Chondrocyte (in vitro differentiated cells): Measurements from ENCODE around the gene TESK2. TPM values are rescaled to one million over a fixed set of nuclear protein-coding genes. Genes with fewer than 3 reads are reported as not detected.
"Not testable (repeated sequence)": the region's sequence is repeated elsewhere in the genome, so short reads cannot be mapped to it uniquely, and the experiment has no call there.

ENCODE experiments used
- DNase-seq: peaks from one replicate; pipeline ENCODE4 v3.0.0; 2021; ENCODE audit warnings: mixed read lengths, low spot score
- H3K27ac Mint-ChIP-seq: one replicate; pipeline ENCODE4 v1.8.0; 2021; ENCODE audit warnings: mild to moderate bottlenecking, moderate library complexity, mixed read lengths; ENCODE audit not compliant: unreplicated experiment
- H3K27me3 Mint-ChIP-seq: 2 replicates; pipeline ENCODE4 v1.8.0; 2021; ENCODE audit warnings: low read depth, mixed read lengths
- H3K36me3 Mint-ChIP-seq: 2 replicates; pipeline ENCODE4 v1.8.0; 2021; ENCODE audit warnings: low read depth, mixed read lengths
- H3K4me1 Mint-ChIP-seq: 2 replicates; pipeline ENCODE4 v1.8.0; 2021; ENCODE audit warnings: low read depth, mild to moderate bottlenecking, mixed read lengths
- H3K4me3 Mint-ChIP-seq: one replicate; pipeline ENCODE4 v1.8.0; 2021; ENCODE audit warnings: mild to moderate bottlenecking, moderate library complexity, mixed read lengths; ENCODE audit not compliant: unreplicated experiment
- H3K9me3 Mint-ChIP-seq: 2 replicates; pipeline ENCODE4 v1.8.0; 2021; ENCODE audit warnings: low read depth, mixed read lengths
- total RNA-seq: library from RNA; stranded (reverse); gene quantifications from 3 replicates; pipeline ENCODE4 v1.2.1, GENCODE V29; 2021
- TF ChIP-seq, protein P1 (sequence below): fragments of 200-600 bp; sonication (generic); IDR thresholded peaks from 2 replicates; pipeline ENCODE4 v1.5.0; 2021; ENCODE audit warnings: antibody characterized with exemption, mild to moderate bottlenecking, moderate library complexity

TESK2 gene
- total RNA-seq, 1 donor from 2014 or later, result 1.6 TPM

GRCh38 chr1:45473302-45473701 lies 17.7 kb downstream of the TESK2 start:
- Mint-ChIP-seq H3K9me3 (no peaks in the 10 kb centered on the region), H3K27ac (no peak overlapping the region), H3K4me3 (no peak overlapping the region), H3K4me1 (no peaks in the 10 kb centered on the region), H3K36me3 (no peaks in the 10 kb centered on the region), H3K27me3 (no peaks in the 10 kb centered on the region)
- TF ChIP-seq, protein P1, sequence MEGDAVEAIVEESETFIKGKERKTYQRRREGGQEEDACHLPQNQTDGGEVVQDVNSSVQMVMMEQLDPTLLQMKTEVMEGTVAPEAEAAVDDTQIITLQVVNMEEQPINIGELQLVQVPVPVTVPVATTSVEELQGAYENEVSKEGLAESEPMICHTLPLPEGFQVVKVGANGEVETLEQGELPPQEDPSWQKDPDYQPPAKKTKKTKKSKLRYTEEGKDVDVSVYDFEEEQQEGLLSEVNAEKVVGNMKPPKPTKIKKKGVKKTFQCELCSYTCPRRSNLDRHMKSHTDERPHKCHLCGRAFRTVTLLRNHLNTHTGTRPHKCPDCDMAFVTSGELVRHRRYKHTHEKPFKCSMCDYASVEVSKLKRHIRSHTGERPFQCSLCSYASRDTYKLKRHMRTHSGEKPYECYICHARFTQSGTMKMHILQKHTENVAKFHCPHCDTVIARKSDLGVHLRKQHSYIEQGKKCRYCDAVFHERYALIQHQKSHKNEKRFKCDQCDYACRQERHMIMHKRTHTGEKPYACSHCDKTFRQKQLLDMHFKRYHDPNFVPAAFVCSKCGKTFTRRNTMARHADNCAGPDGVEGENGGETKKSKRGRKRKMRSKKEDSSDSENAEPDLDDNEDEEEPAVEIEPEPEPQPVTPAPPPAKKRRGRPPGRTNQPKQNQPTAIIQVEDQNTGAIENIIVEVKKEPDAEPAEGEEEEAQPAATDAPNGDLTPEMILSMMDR, result no peak
- no peak for DNase-seq

DNA sequence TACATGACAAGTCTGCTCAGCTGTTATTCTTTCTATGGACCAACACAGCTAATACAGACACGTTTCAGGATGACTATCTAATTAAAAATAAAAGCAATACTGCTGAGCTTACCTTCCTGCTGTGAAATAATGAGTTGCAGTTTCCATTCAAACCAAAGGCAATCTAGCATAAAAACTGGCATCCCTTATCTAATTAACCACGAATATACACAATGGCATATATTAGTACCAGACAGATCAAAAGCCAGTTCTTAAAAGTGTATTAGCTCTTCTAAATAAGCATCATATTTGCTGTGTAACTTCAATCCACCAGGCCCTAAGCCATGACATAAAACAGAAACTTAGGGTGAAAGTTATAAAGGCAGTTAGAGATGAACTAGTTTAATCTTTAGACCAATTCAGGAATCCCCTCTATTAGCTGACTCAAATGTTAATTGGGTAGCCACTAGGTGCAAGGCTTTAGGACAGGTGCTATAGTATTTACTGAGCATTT lies 20.6 kb downstream of the TESK2 start:
- Mint-ChIP-seq H3K9me3 (no peaks in the 10 kb centered on the region), H3K4me1 (no peaks in the 10 kb centered on the region), H3K27me3 (no peaks in the 10 kb centered on the region), H3K27ac (no peak overlapping the region), H3K36me3 (no peaks in the 10 kb centered on the region), H3K4me3 (no peak overlapping the region)
- TF ChIP-seq, protein P1, result no peak
- no peak for DNase-seq

- H3K27me3 Mint-ChIP-seq, DNase-seq, H3K4me3 Mint-ChIP-seq, H3K4me1 Mint-ChIP-seq, H3K27ac Mint-ChIP-seq, H3K36me3 Mint-ChIP-seq, H3K9me3 Mint-ChIP-seq: not testable (repeated sequence)
Observed at GRCh38 chr1:45467353-45467752, 23.6 kb downstream of the TESK2 start.

DNA sequence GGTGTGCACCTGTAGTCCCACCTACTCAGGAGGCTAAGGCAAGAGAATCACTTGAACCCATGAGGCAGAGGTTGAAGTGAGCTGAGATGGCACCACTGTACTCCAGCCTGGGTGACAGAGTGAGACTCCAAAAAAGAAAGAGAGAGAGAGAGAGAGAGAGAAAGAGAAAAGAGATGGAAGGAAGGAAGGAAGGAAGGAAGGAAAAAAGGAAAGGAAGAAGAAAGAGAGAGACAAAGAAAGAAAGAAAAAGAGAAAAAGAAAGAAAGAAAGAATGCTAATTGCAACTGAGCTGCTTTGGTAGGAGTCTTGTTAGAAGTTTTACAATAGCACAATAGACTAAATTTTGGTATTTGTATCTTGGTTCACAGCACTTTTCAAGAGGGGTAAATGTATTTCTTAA lies 25.7 kb downstream of the TESK2 start:
- DNase-seq, result no peak
- H3K27ac Mint-ChIP-seq, result no peak overlapping the region
- no peaks in the 10 kb centered on the region for H3K36me3 Mint-ChIP-seq
- H3K4me3 Mint-ChIP-seq, result no peak overlapping the region
- no peaks in the 10 kb centered on the region for H3K27me3 Mint-ChIP-seq
- peaks cover 2% of the 10 kb centered on the region for H3K9me3 Mint-ChIP-seq
- no peaks in the 10 kb centered on the region for H3K4me1 Mint-ChIP-seq
- TF ChIP-seq, protein P1, result no peak

DNA sequence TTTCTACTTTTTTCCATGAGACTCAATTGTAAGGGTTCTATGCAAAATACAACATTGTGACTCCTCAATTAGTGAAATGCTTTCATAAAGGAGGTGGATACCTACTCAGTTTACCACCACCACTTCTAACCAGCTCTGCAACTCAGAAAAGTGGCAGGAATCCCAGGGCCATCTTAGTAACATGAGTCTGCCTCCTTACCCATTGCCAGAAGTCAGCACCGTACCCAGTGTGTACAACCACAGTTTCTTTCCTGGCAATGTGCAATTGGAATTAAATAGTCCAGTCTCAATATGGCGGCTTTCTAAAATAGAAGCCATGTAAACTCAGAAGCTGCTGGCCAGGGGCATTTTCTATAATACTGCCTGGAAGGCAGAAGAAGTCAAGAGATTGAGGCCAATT lies 32.1 kb downstream of the TESK2 start:
- Mint-ChIP-seq H3K9me3 (peaks cover 2% of the 10 kb centered on the region), H3K4me3 (no peak overlapping the region), H3K36me3 (no peaks in the 10 kb centered on the region), H3K27ac (no peak overlapping the region), H3K27me3 (no peaks in the 10 kb centered on the region), H3K4me1 (no peaks in the 10 kb centered on the region)
- TF ChIP-seq, protein P1, result no peak
- no peak for DNase-seq

DNA sequence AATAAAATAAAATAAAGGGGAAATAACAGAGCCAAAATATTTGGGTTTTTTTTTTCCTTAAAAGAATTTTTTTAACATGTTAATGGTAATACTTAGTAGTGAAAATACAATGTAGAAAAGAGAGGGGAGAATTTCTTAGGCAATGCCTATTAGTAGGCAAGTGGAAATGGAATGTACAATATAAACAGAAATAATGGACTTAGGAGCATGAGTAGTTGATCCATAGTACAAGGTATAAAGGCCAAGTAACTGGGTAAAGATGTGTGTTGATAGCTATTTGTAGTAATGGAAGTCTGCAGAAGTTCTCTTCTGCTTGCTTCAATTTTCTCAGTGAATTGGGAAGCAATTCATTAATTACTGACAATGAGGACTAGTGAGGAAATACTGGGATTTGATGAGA lies 34.4 kb downstream of the TESK2 start:
- DNase-seq, result no peak
- TF ChIP-seq, protein P1, result no peak
- Mint-ChIP-seq H3K27me3 (no peaks in the 10 kb centered on the region), H3K36me3 (no peaks in the 10 kb centered on the region), H3K4me3 (no peak overlapping the region), H3K4me1 (no peaks in the 10 kb centered on the region), H3K27ac (no peak overlapping the region), H3K9me3 (no peaks in the 10 kb centered on the region)
